Measurements from ENCODE around the gene PLA2G4D. TPM values are rescaled to one million over a fixed set of nuclear protein-coding genes. Genes with fewer than 3 reads are reported as not detected.

PLA2G4D gene
- total RNA-seq, 1 donor from 2014 or later: not detected

DNA sequence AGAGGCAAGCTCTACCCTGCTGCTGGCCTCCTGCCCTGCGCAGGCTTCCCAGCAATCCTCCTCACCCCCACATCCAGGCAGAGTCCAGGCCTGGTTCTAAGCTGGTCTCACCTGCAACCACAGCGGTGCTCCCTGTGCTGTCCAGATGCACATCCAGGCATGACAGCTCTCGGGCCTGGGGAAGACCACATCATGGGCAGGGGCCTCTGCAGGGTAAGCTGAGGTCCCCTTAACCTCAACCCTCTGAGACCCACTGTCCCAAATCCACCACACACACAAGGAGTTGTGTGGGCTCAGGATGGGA lies 10.8 kb downstream of the PLA2G4D start:
- ATAC-seq (ENCODE audit: low read depth) (no peak), DNase-seq (no peak)
- no peak overlapping the region for H3K27ac Mint-ChIP-seq
- H3K4me1 Mint-ChIP-seq: peaks cover 2% of the 10 kb centered on the region
- POLR2A ChIA-PET: no interaction called here
- H3K9me3 Mint-ChIP-seq: no peaks in the 10 kb centered on the region
- intact Hi-C loops (cut with micrococcal nuclease): no loop called here
- H3K36me3 Mint-ChIP-seq (ENCODE audit: low read depth): no peaks in the 10 kb centered on the region
- H3K27me3 Mint-ChIP-seq: peaks cover 14% of the 10 kb centered on the region
- CTCF ChIA-PET: interaction anchor here (0.7 to 7.0 kb wide), 7 partner anchors 10 to 310 kb away, joined by 3 to 51 read pairs (median 4); partner anchors contain the start of gene MAPKBP1
- no peak overlapping the region for H3K4me3 Mint-ChIP-seq
- TF ChIP-seq CTCF (IDR thresholded peaks at IDR 0.05): no peak

- no peak for DNase-seq
- ATAC-seq (ENCODE audit: low read depth): no peak
- no peaks in the 10 kb centered on the region for H3K9me3 Mint-ChIP-seq
- TF ChIP-seq CTCF (IDR thresholded peaks at IDR 0.05): no peak
- no peak overlapping the region for H3K27ac Mint-ChIP-seq
- peaks cover 11% of the 10 kb centered on the region for H3K27me3 Mint-ChIP-seq
- intact Hi-C loops (cut with micrococcal nuclease): no loop called here
- no peak overlapping the region for H3K4me3 Mint-ChIP-seq
- H3K36me3 Mint-ChIP-seq (ENCODE audit: low read depth): no peaks in the 10 kb centered on the region
- ChIA-PET POLR2A (no interaction called here), CTCF (interaction anchor here (0.7 to 7.0 kb wide), 7 partner anchors 9 to 310 kb away, joined by 3 to 51 read pairs (median 4); partner anchors contain the start of gene MAPKBP1)
- H3K4me1 Mint-ChIP-seq: peaks cover 2% of the 10 kb centered on the region
These were observed 11.3 kb downstream of the PLA2G4D start for GRCh38 chr15:42082823-42083604.

DNA sequence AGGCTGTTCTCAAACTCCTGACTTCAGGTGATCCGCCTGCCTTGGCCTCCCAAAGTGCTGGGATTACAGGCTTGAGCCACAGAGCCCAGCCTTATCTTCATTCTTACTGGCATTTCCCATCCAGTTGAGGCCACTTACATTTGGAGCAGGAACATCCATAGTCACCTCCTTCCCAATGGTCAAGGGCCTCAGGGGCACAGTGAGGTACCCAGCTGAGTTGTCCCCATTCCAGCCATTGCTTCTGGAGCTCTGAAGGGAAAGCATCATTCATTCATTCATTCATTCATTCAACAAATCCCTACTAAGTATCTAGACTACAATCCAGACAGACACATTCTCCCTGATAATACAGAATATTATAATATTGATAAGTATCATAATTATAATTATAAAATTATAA lies 12.2 kb downstream of the PLA2G4D start:
- no peak overlapping the region for H3K27ac Mint-ChIP-seq
- peaks cover 2% of the 10 kb centered on the region for H3K4me1 Mint-ChIP-seq
- intact Hi-C loops (cut with micrococcal nuclease): no loop called here
- no peaks in the 10 kb centered on the region for H3K9me3 Mint-ChIP-seq
- TF ChIP-seq CTCF (IDR thresholded peaks at IDR 0.05): no peak
- no peak overlapping the region for H3K4me3 Mint-ChIP-seq
- ChIA-PET POLR2A (interaction anchor here (0.5 to 0.6 kb wide), 2 partner anchors 92 to 271 kb away, joined by 4 to 5 read pairs; no protein-coding TSS in a partner anchor), CTCF (interaction anchor here (7.0 kb wide), 1 partner anchor 92 kb away, joined by 51 read pairs; no protein-coding TSS in a partner anchor)
- peaks cover 10% of the 10 kb centered on the region for H3K27me3 Mint-ChIP-seq
- H3K36me3 Mint-ChIP-seq (ENCODE audit: low read depth): no peaks in the 10 kb centered on the region
- DNase-seq: no peak
- no peak for ATAC-seq (ENCODE audit: low read depth)

GRCh38 chr15:42080919-42081830 lies 13.2 kb downstream of the PLA2G4D start:
- H3K4me1 Mint-ChIP-seq: peaks cover 2% of the 10 kb centered on the region
- peaks cover 10% of the 10 kb centered on the region for H3K27me3 Mint-ChIP-seq
- H3K9me3 Mint-ChIP-seq: no peaks in the 10 kb centered on the region
- intact Hi-C loops (cut with micrococcal nuclease): no loop called here
- no peak overlapping the region for H3K27ac Mint-ChIP-seq
- TF ChIP-seq CTCF (IDR thresholded peaks at IDR 0.05): no peak
- H3K36me3 Mint-ChIP-seq (ENCODE audit: low read depth): no peaks in the 10 kb centered on the region
- CTCF ChIA-PET: interaction anchor here (7.0 kb wide), 1 partner anchor 91 kb away, joined by 51 read pairs; no protein-coding TSS in a partner anchor
- ATAC-seq (ENCODE audit: low read depth): no peak
- H3K4me3 Mint-ChIP-seq: no peak overlapping the region
- POLR2A ChIA-PET: interaction anchor here (0.5 to 0.6 kb wide), 2 partner anchors 91 to 416 kb away, joined by 3 to 4 read pairs; no protein-coding TSS in a partner anchor
- no peak for DNase-seq

All from activated B cell treated with CpG ODN at 0.5 μM for 24 hours (primary cell).